Renal cortical epithelial cell (primary cell): ENCODE data around the gene RAB40C. TPM values are rescaled to one million over a fixed set of nuclear protein-coding genes. Genes with fewer than 3 reads are reported as not detected.

Experiments used
- total RNA-seq: library from RNA; depleted of rRNA; stranded (reverse); fragments of >200 nt; gene quantifications from 2 replicates; pipeline ENCODE4 v1.2.3, GENCODE V29; 2014

RAB40C gene
- total RNA-seq, 1 donor from 2014 or later: 12.1 TPM

Other genes with a start within 250 kb of the RAB40C start
- 38.7 and 43.5 TPM in 2 replicates for gene AXIN1, start 237.3 kb upstream of the RAB40C start, total RNA-seq
- gene MRPL28, start 219.5 kb upstream of the RAB40C start, total RNA-seq: 59.4 and 95.9 TPM in 2 replicates
- 87.2 and 92.8 TPM in 2 replicates for gene PGAP6, start 208.1 kb upstream of the RAB40C start, total RNA-seq
- gene NME4, start 192.9 kb upstream of the RAB40C start, total RNA-seq: 27.6 and 50.0 TPM in 2 replicates
- 13.0 and 17.5 TPM in 2 replicates for gene DECR2, start 188.2 kb upstream of the RAB40C start, total RNA-seq
- gene RAB11FIP3, start 164.4 kb upstream of the RAB40C start, total RNA-seq: 20.5 and 72.5 TPM in 2 replicates
- 41.7 and 82.0 TPM in 2 replicates for gene CAPN15, start 62.4 kb upstream of the RAB40C start, total RNA-seq
- 0.05 TPM in 1 of 2 replicates, not detected in the other for gene PRR35, start 29.7 kb upstream of the RAB40C start, total RNA-seq
- 0.85 TPM in 1 of 2 replicates, not detected in the other for gene NHLRC4, start 23.1 kb upstream of the RAB40C start, total RNA-seq
- gene PIGQ, start 20.1 kb upstream of the RAB40C start, total RNA-seq: 30.9 and 68.5 TPM in 2 replicates
- 0.35 TPM in 1 of 2 replicates, not detected in the other for gene WFIKKN1, start 40.9 kb downstream of the RAB40C start, total RNA-seq
- gene METTL26, start 46.2 kb downstream of the RAB40C start, total RNA-seq: 54.4 and 93.1 TPM in 2 replicates
- gene MCRIP2, start 51.8 kb downstream of the RAB40C start, total RNA-seq: 17.6 and 26.4 TPM in 2 replicates
- gene WDR90, start 59.3 kb downstream of the RAB40C start, total RNA-seq: 6.9 and 18.5 TPM in 2 replicates
- 31.1 and 43.6 TPM in 2 replicates for gene RHOT2, start 78.1 kb downstream of the RAB40C start, total RNA-seq
- 0.94 and 1.6 TPM in 2 replicates for gene RHBDL1, start 85.6 kb downstream of the RAB40C start, total RNA-seq
- gene STUB1, start 90.3 kb downstream of the RAB40C start, total RNA-seq: 78.5 and 115 TPM in 2 replicates
- 33.5 and 52.3 TPM in 2 replicates for gene JMJD8, start 94.3 kb downstream of the RAB40C start, total RNA-seq
- gene WDR24, start 100.3 kb downstream of the RAB40C start, total RNA-seq: 1.4 and 7.9 TPM in 2 replicates
- 0.40 TPM in 1 of 2 replicates, not detected in the other for gene FBXL16, start 115.7 kb downstream of the RAB40C start, total RNA-seq
- gene METRN, start 125.1 kb downstream of the RAB40C start, total RNA-seq: 65.8 and 74.7 TPM in 2 replicates
- gene ANTKMT, start 131.1 kb downstream of the RAB40C start, total RNA-seq: 23.1 and 73.8 TPM in 2 replicates
- 0.69 and 0.70 TPM in 2 replicates for gene CCDC78, start 136.4 kb downstream of the RAB40C start, total RNA-seq
- gene HAGHL, start 137.0 kb downstream of the RAB40C start, total RNA-seq: 10.5 and 24.1 TPM in 2 replicates
- gene CIAO3, start 150.9 kb downstream of the RAB40C start, total RNA-seq: 21.7 and 28.5 TPM in 2 replicates
- 1.3 and 13.5 TPM in 2 replicates for gene MSLN, start 170.7 kb downstream of the RAB40C start, total RNA-seq
- 22.3 and 35.3 TPM in 2 replicates for gene RPUSD1, start 198.3 kb downstream of the RAB40C start, total RNA-seq
- gene CHTF18, start 198.6 kb downstream of the RAB40C start, total RNA-seq: 4.2 and 11.3 TPM in 2 replicates
- gene GNG13, start 210.7 kb downstream of the RAB40C start, total RNA-seq: not detected in 2 replicates